ENCODE data around the gene OSBPL2.

The OSBPL2 gene

GRCh38 chr20:62223571-62223970, 14.8 kb upstream of the OSBPL2 start:
- H3K27ac ChIP-seq (ENCODE audit: extremely low read depth, low read depth, low read length), result no peak overlapping the region
- POLR2A ChIA-PET, result interaction anchor here (0.6 kb wide), 1 partner anchor 1094 kb away, joined by 5 read pairs; no protein-coding TSS in a partner anchor
- TF ChIP-seq ZNF416 (tag by site-specific recombination; IDR thresholded peaks at IDR 0.05), result no peak
- TF ChIP-seq ZNF544 (tag by site-specific recombination; IDR thresholded peaks at IDR 0.05), result no peak
- no peak for TF ChIP-seq ZBTB8A (tag by site-specific recombination; IDR thresholded peaks at IDR 0.05)
- TF ChIP-seq ZNF830 (tag by site-specific recombination; IDR thresholded peaks at IDR 0.05; ENCODE audit: low read depth), result no peak
- TF ChIP-seq ZNF324 (tag by site-specific recombination; IDR thresholded peaks at IDR 0.05), result no peak
- no peak for TF ChIP-seq ZNF585B (tag by site-specific recombination; IDR thresholded peaks at IDR 0.05)
- no peak for TF ChIP-seq GLIS2 (tag by site-specific recombination; IDR thresholded peaks at IDR 0.05)
- no peak for TF ChIP-seq EGR2 (tag by site-specific recombination; IDR thresholded peaks at IDR 0.05; ENCODE audit: low read depth)
- no peak for TF ChIP-seq PRDM1 (tag by site-specific recombination; IDR thresholded peaks at IDR 0.05)
- no peak for TF ChIP-seq OVOL3 (tag by site-specific recombination; IDR thresholded peaks at IDR 0.05)
- no peak for TF ChIP-seq ZSCAN5A (tag by site-specific recombination; IDR thresholded peaks at IDR 0.05)
- TF ChIP-seq ZNF148 (tag by site-specific recombination; IDR thresholded peaks at IDR 0.05; ENCODE audit: borderline replicate concordance), result no peak
- TF ChIP-seq ZNF239 (tag by site-specific recombination; IDR thresholded peaks at IDR 0.05), result no peak
- TF ChIP-seq ZNF677 (tag by site-specific recombination; IDR thresholded peaks at IDR 0.05), result no peak
- CTCF ChIA-PET, result no interaction called here
- no peaks in the 10 kb centered on the region for H3K9me3 ChIP-seq (ENCODE audit: control insufficient read depth, insufficient read depth, low read depth, low read length)
- H3K4me3 ChIP-seq (ENCODE audit: low read depth, low read length), result no peak overlapping the region
- no peaks in the 10 kb centered on the region for H3K36me3 ChIP-seq (ENCODE audit: control insufficient read depth in 2 of 2, insufficient read depth in 1 of 2, low read length in 2 of 2)
- peaks cover 2% of the 10 kb centered on the region; the same call in 1 of the 2 replicates for H3K4me1 ChIP-seq (ENCODE audit: control insufficient read depth, insufficient read depth, low read length)

- ChIA-PET CTCF (no interaction called here), POLR2A (interaction anchor here (0.6 kb wide), 1 partner anchor 1093 kb away, joined by 5 read pairs; no protein-coding TSS in a partner anchor)
- H3K4me1 ChIP-seq (ENCODE audit: control insufficient read depth, insufficient read depth, low read length), result peaks cover 2% of the 10 kb centered on the region; the same call in 1 of the 2 replicates
- no peaks in the 10 kb centered on the region for H3K36me3 ChIP-seq (ENCODE audit: control insufficient read depth in 2 of 2, insufficient read depth in 1 of 2, low read length in 2 of 2)
- H3K9me3 ChIP-seq (ENCODE audit: control insufficient read depth, insufficient read depth, low read depth, low read length), result no peaks in the 10 kb centered on the region
- H3K27ac ChIP-seq (ENCODE audit: extremely low read depth, low read depth, low read length), result no peak overlapping the region
- no peak overlapping the region for H3K4me3 ChIP-seq (ENCODE audit: low read depth, low read length)
- TF ChIP-seq ZBTB20 (tag by site-specific recombination; IDR thresholded peaks at IDR 0.05), result no peak
- no peak for TF ChIP-seq ZBTB10 (tag by site-specific recombination; IDR thresholded peaks at IDR 0.05)
- TF ChIP-seq ZNF768 (tag by site-specific recombination; IDR thresholded peaks at IDR 0.05), result no peak
- no peak for TF ChIP-seq ZNF670 (tag by site-specific recombination; IDR thresholded peaks at IDR 0.05; ENCODE audit: low read depth)
- no peak for TF ChIP-seq SP2 (tag by site-specific recombination; IDR thresholded peaks at IDR 0.05)
- TF ChIP-seq HIC1 (tag by site-specific recombination; IDR thresholded peaks at IDR 0.05), result no peak
- no peak for TF ChIP-seq ZBTB48 (tag by site-specific recombination; IDR thresholded peaks at IDR 0.05)
- TF ChIP-seq ZBTB49 (tag by site-specific recombination; IDR thresholded peaks at IDR 0.05; ENCODE audit: low read depth), result no peak
- no peak for TF ChIP-seq GLI2 (tag by site-specific recombination; IDR thresholded peaks at IDR 0.05; ENCODE audit: borderline replicate concordance, low read depth)
- TF ChIP-seq MEIS1 (CRISPR knock-in tag; IDR thresholded peaks at IDR 0.05; ENCODE audit: borderline replicate concordance), result no peak
These were observed 14.0 kb upstream of the OSBPL2 start for GRCh38 chr20:62224113-62224855.

Data from HEK293 (cell line).